K562 (cell line): ENCODE measurements around the gene LAMB1. TPM values are rescaled to one million over a fixed set of nuclear protein-coding genes. Genes with fewer than 3 reads are reported as not detected.

ENCODE experiments used
- C11orf30 ChIP-seq: fragments of 450-650 bp; IDR thresholded peaks from 2 replicates; pipeline ENCODE4 v1.6.1; 2016; ENCODE audit warnings: low read depth, mild to moderate bottlenecking
- GTF2E2 ChIP-seq: fragments of 200-800 bp; sonication (Bioruptor generic); IDR thresholded peaks from 2 replicates; pipeline ENCODE4 v1.6.1; 2016; ENCODE audit warnings: missing genetic modification characterization, missing compliant biosample characterization
- HNRNPH1 ChIP-seq: fragments of 200-400 bp; formaldehyde crosslinking; optimal IDR thresholded peaks from 2 replicates; pipeline ENCODE3; 2017; ENCODE audit warnings: low read depth, mild to moderate bottlenecking, low read length, moderate library complexity
- L3MBTL2 ChIP-seq: fragments of 450-650 bp; IDR thresholded peaks from 2 replicates; pipeline ENCODE4 v1.6.1; 2016; ENCODE audit warnings: mild to moderate bottlenecking, moderate library complexity
- MAFG ChIP-seq: fragments of 450-650 bp; conservative IDR thresholded peaks from 2 replicates; pipeline ENCODE4 v1.6.1; 2016; ENCODE audit warnings: missing genetic modification characterization, missing compliant biosample characterization
- MAX ChIP-seq: sonication (generic); formaldehyde crosslinking; IDR thresholded peaks from 2 replicates; pipeline ENCODE4 v1.9.0; 2022; ENCODE audit warnings: mild to moderate bottlenecking, missing genetic modification reagents
- SAFB ChIP-seq: fragments of 200-400 bp; formaldehyde crosslinking; IDR thresholded peaks from 2 replicates; pipeline ENCODE4 v1.6.1; 2017; ENCODE audit warnings: low read depth, low read length, borderline replicate concordance
- SAP30 ChIP-seq: fragments of 200-600 bp; sonication (generic); IDR thresholded peaks from 2 replicates; pipeline ENCODE4 v1.6.1; 2012; ENCODE audit warnings: borderline replicate concordance, low read depth, mild to moderate bottlenecking, moderate library complexity, low read length, control low read depth, inconsistent platforms; ENCODE audit not compliant: insufficient read depth, poor library complexity, severe bottlenecking
- SIN3A ChIP-seq, 2 experiments: fragments of 150-350 bp in 1 of 2; IDR thresholded peaks; 2 replicates each; pipeline ENCODE4 v1.6.1; 2011 to 2016; ENCODE audit warnings: borderline replicate concordance in 2 of 2, low read depth in 2 of 2, low read length in 2 of 2, mild to moderate bottlenecking in 2 of 2, moderate library complexity in 2 of 2; ENCODE audit not compliant: control insufficient read depth in 1 of 2
- SMAD3 ChIP-seq: fragments of 450-650 bp; formaldehyde crosslinking; conservative IDR thresholded peaks from 2 replicates; pipeline ENCODE4 v1.4.0; 2020; ENCODE audit warnings: mild to moderate bottlenecking
- ZHX1 ChIP-seq: fragments of 150-350 bp; conservative IDR thresholded peaks from 2 replicates; pipeline ENCODE4 v1.6.1; 2014; ENCODE audit warnings: low read length
- ZMIZ1 ChIP-seq, 2 experiments: fragments of 150-350 bp in 1 of 2; IDR thresholded peaks; 2 replicates each; pipeline ENCODE4 v1.6.1; 2012 to 2016; ENCODE audit warnings: low read depth in 2 of 2, low read length in 2 of 2, mild to moderate bottlenecking in 1 of 2, moderate library complexity in 1 of 2
- ZNF121 ChIP-seq: sonication (generic); formaldehyde crosslinking; conservative IDR thresholded peaks from 2 replicates; pipeline ENCODE4 v1.8.0; 2022; ENCODE audit warnings: missing genetic modification reagents
- ZNF609 ChIP-seq: sonication (generic); formaldehyde crosslinking; IDR thresholded peaks from 2 replicates; pipeline ENCODE4 v1.8.1; 2023; ENCODE audit warnings: missing genetic modification reagents, mild to moderate bottlenecking, borderline replicate concordance
- polyA plus RNA-seq, 8 experiments: library from polyadenylated mRNA; depleted of rRNA in 4 of 8; stranded (reverse) in 5 of 8; unstranded in 3 of 8; fragments of >200 nt; fragmentation: Nextera tagmentation in 2 of 8; fragmentation: Illumina TruSeq in 1 of 8; extraction: Ambion mirVana in 2 of 8; extraction: Trizol in 1 of 8; gene quantifications; 2 replicates each; pipeline versions ENCODE4 v1.2.1 to v1.2.3, GENCODE V29; 2011 to 2014; ENCODE audit warnings: inconsistent platforms in 1 of 8, missing spikeins in 1 of 8
- total RNA-seq, 7 experiments: library from RNA; depleted of rRNA in 6 of 7; stranded (reverse); fragments of >200 nt in 6 of 7; fragmentation: Illumina TruSeq in 2 of 7; extraction: Trizol in 2 of 7; gene quantifications; 2 replicates each; pipeline versions ENCODE4 v1.2.1 to v1.2.3, GENCODE V29; 2011 to 2021; ENCODE audit warnings: low replicate concordance in 1 of 7

Gene LAMB1
- total and polyA plus RNA-seq, 9 of the 15 experiments (the other 6 are each of a cell fraction or from before 2014, with no cell fraction given): 6.0 to 17.7 (median 12.3) TPM

- TF ChIP-seq SAP30: no peak
- no peak; the same call in 1 of the 2 replicates for TF ChIP-seq L3MBTL2
- TF ChIP-seq C11orf30: peak; percentile 100
- TF ChIP-seq GTF2E2 (tag): peak; percentile 71
- TF ChIP-seq MAX (CRISPR knock-in tag): no peak
- no peak for TF ChIP-seq SAFB
- no peak for TF ChIP-seq ZHX1
- TF ChIP-seq MAFG: peak; percentile 100
- TF ChIP-seq SMAD3 (CRISPR knock-in tag): no peak
- no peak for TF ChIP-seq ZNF121
- no peak for TF ChIP-seq HNRNPH1
- TF ChIP-seq SIN3A (IDR thresholded peaks at IDR 0.05; ENCODE audit: borderline replicate concordance in 2 of 2, control insufficient read depth in 1 of 2, low read depth in 2 of 2, low read length in 2 of 2): no peak
- peak in 1 of 2 experiments; percentile 87; a peak in 2 of 4 replicates for TF ChIP-seq ZMIZ1 (IDR thresholded peaks at IDR 0.05; ENCODE audit: low read depth in 2 of 2, low read length in 2 of 2)
- TF ChIP-seq ZNF609 (CRISPR knock-in tag): no peak
Measured at GRCh38 chr7:108012499-108013430, 9.8 kb upstream of the LAMB1 start (continued).
